ENCODE results near the gene IFNA1.

The IFNA1 gene

GRCh38 chr9:21450733-21451394, 10.6 kb downstream of the IFNA1 start:
- DNase-seq, result no peak

- DNase-seq, result no peak
Measured at GRCh38 chr9:21452681-21453080, 12.4 kb downstream of the IFNA1 start.

- no peak for DNase-seq
Measured at GRCh38 chr9:21454149-21454548, 13.9 kb downstream of the IFNA1 start.

GRCh38 chr9:21455320-21455719, 15.1 kb downstream of the IFNA1 start:
- DNase-seq, result no peak

- no peak for DNase-seq
Measured at GRCh38 chr9:21461377-21461776, 21.1 kb downstream of the IFNA1 start.

- no peak for DNase-seq
Measured at GRCh38 chr9:21465138-21465537, 24.9 kb downstream of the IFNA1 start.

GRCh38 chr9:21465859-21466518, 25.8 kb downstream of the IFNA1 start:
- no peak for DNase-seq

- DNase-seq, result no peak
Measured at GRCh38 chr9:21470126-21470525, 29.9 kb downstream of the IFNA1 start.

- no peak for DNase-seq
Measured at GRCh38 chr9:21473236-21473635, 33.0 kb downstream of the IFNA1 start.

GRCh38 chr9:21477466-21477865, 37.2 kb downstream of the IFNA1 start:
- no peak for DNase-seq

- DNase-seq, result no peak
Measured at GRCh38 chr9:21479152-21479702, 39.0 kb downstream of the IFNA1 start.

- no peak for DNase-seq
Measured at GRCh38 chr9:21481470-21482056, 41.3 kb downstream of the IFNA1 start.

GRCh38 chr9:21482213-21482612, 42.0 kb downstream of the IFNA1 start, which contains the start of gene IFNE:
Gene IFNE, minus strand, starts transcription at chr9:21482313. Its CDS starts 619 bp downstream, at chr9:21481694.
- no peak for DNase-seq
